Fibroblast of skin of back (primary cell): ENCODE data around the gene RHO.

Source experiments
- DNase-seq: peaks from one replicate; pipeline ENCODE4 v3.0.0-alpha.2; 2013

The RHO gene

DNA sequence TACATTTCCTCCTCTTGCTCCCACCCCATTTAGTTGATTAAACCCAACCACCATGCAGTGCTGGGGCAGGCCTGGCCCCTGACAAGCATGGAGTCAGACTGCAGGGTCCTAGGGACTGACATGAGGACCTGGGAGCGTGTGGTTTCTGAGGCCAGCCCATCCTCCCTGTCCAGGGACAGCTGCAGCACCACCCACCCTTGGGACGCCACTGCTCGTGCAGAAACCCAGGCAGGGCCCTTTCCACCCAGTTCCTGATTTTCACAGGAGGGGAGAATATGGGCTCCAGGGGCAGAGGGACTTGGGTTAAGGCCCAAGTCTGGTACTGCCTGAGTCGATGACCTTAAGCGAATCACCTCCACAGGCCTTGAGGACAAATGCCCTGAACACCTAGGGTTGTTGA lies 54.4 kb downstream of the RHO start:
- no peak for DNase-seq

DNA sequence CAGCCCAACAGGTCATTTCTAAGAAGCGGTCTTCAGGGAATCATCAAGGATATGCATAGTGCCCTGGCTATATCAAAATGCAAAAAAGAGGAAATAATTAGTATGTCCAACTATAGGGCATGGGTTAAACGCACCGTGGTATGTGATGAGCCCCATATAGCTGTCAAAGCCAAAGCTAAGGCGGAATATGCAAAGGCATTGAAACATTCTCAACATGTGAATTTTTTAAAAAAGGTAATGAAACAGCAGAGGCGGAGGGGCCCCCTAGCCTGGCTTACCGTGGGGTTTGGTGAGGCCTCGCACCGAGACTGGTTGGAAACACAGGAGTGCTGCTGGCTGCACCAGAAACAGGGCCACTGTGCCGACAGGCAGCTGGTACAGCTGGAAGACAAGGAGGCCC lies 54.9 kb downstream of the RHO start:
- no peak for DNase-seq

DNA sequence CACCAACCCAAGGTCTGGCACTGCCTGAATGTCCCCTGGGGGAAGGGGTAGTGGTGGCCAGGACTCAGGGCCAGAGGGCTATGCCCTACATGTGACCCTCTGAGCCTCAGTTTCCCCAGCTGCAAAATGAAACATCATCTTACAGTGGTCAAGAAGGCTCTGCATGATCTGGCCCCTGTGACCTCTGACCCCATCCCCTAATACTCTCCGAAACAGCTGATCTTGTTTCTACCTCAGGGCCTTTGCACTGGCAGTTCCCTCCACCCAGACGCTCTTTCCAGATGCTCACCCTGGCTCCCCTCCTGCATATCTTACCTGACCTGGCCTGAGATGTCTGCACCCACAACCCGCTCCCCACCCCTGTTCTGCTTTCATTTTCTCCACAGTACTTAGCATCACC lies 56.2 kb downstream of the RHO start:
- DNase-seq: no peak
